Liver (tissue), 9 donors: ENCODE results near the gene DPP4. TPM values are rescaled to one million over a fixed set of nuclear protein-coding genes. Genes with fewer than 3 reads are reported as not detected.

Experiments
- DNase-seq: peaks from one replicate; pipeline ENCODE4 v3.0.0-alpha.2; 2017; ENCODE audit warnings: low spot score
- H3K27ac ChIP-seq, 2 donors: one replicate each; pipeline ENCODE4 v1.7.0; 2013; ENCODE audit warnings: inconsistent platforms in 2 of 2, low read length in 2 of 2, control low read depth in 1 of 2, low read depth in 1 of 2, mild to moderate bottlenecking in 1 of 2
- H3K27me3 ChIP-seq, 4 donors: one replicate each; pipeline versions ENCODE4 v1.6.1 to v1.7.0; 2013; ENCODE audit warnings: low read length in 3 of 4, inconsistent platforms in 1 of 4, mild to moderate bottlenecking in 1 of 4, moderate library complexity in 1 of 4; ENCODE audit not compliant: control insufficient read depth in 4 of 4, insufficient read depth in 4 of 4
- H3K36me3 ChIP-seq, 4 donors: one replicate each; pipeline versions ENCODE4 v1.6.1 to v1.7.0; 2013; ENCODE audit warnings: low read length in 3 of 4, mild to moderate bottlenecking in 3 of 4, low read depth in 1 of 4, moderate library complexity in 1 of 4; ENCODE audit not compliant: control insufficient read depth in 4 of 4, insufficient read depth in 3 of 4
- H3K4me1 ChIP-seq, 4 donors: one replicate each; pipeline versions ENCODE4 v1.6.1 to v1.7.0; 2013; ENCODE audit warnings: low read length in 3 of 4, mild to moderate bottlenecking in 3 of 4, moderate library complexity in 1 of 4; ENCODE audit not compliant: control insufficient read depth in 4 of 4, insufficient read depth in 4 of 4
- H3K4me3 ChIP-seq, 3 donors: one replicate each; pipeline versions ENCODE4 v1.6.1 to v1.7.0; 2013; ENCODE audit warnings: low read length in 3 of 3, control low read depth in 1 of 3, low read depth in 1 of 3, mild to moderate bottlenecking in 1 of 3
- H3K9ac ChIP-seq, 2 donors: one replicate each; pipeline ENCODE4 v1.7.0; 2013; ENCODE audit warnings: low read length in 2 of 2, mild to moderate bottlenecking in 2 of 2, moderate library complexity in 2 of 2, control low read depth in 1 of 2, low read depth in 1 of 2
- H3K9me3 ChIP-seq, 4 donors: one replicate each; pipeline versions ENCODE4 v1.6.1 to v1.7.0; 2013; ENCODE audit warnings: low read length in 3 of 4; ENCODE audit not compliant: control insufficient read depth in 4 of 4
- CTCF ChIP-seq: fragments of 150-350 bp; IDR thresholded peaks from 2 replicates; pipeline ENCODE4 v1.5.1; 2017; ENCODE audit warnings: improper control_type of control experiment, low read depth, low read length; ENCODE audit not compliant: missing input control
- EGR1 ChIP-seq, 2 donors: IDR thresholded peaks; 2 replicates each; pipeline ENCODE4 v1.6.1; 2016 to 2018; ENCODE audit warnings: antibody characterized with exemption in 2 of 2, low read depth in 2 of 2
- FOXA1 ChIP-seq: IDR thresholded peaks from 2 replicates; pipeline ENCODE4 v1.6.1; 2016; ENCODE audit warnings: antibody characterized with exemption
- FOXA2 ChIP-seq: IDR thresholded peaks from 2 replicates; pipeline ENCODE4 v1.6.1; 2016; ENCODE audit warnings: antibody characterized with exemption
- GABPA ChIP-seq, 2 donors: IDR thresholded peaks in 1 of 2; conservative IDR thresholded peaks in 1 of 2; 2 replicates each; pipeline ENCODE4 v1.6.1; 2016; ENCODE audit warnings: antibody characterized with exemption in 2 of 2, mild to moderate bottlenecking in 1 of 2, moderate library complexity in 1 of 2
- HNF4A ChIP-seq, 2 donors: conservative IDR thresholded peaks; 2 replicates each; pipeline ENCODE4 v1.6.1; 2016; ENCODE audit warnings: antibody characterized with exemption in 2 of 2, mild to moderate bottlenecking in 2 of 2
- HNF4G ChIP-seq: IDR thresholded peaks from 2 replicates; pipeline ENCODE4 v1.6.1; 2016; ENCODE audit warnings: antibody characterized with exemption
- JUND ChIP-seq, 2 donors: IDR thresholded peaks; 2 replicates each; pipeline ENCODE4 v1.6.1; 2016; ENCODE audit warnings: antibody characterized with exemption in 2 of 2
- MAX ChIP-seq: IDR thresholded peaks from 2 replicates; pipeline ENCODE4 v1.6.1; 2016; ENCODE audit warnings: antibody characterized with exemption
- NR2F2 ChIP-seq: IDR thresholded peaks from 2 replicates; pipeline ENCODE4 v1.6.1; 2016; ENCODE audit warnings: antibody characterized with exemption
- RXRA ChIP-seq, 2 donors: IDR thresholded peaks; 2 replicates each; pipeline ENCODE4 v1.6.1; 2017 to 2018; ENCODE audit warnings: antibody characterized with exemption in 2 of 2, mild to moderate bottlenecking in 1 of 2
- ZBTB33 ChIP-seq: IDR thresholded peaks from 2 replicates; pipeline ENCODE4 v1.6.1; 2016; ENCODE audit warnings: antibody characterized with exemption
- WGBS: extraction: QIAGEN DNeasy Blood & Tissue Kit; methylation state at CpG from one replicate; pipeline ENCODE4 v1.1.7; 2013; 5-methylcytosine and 5-hydroxymethylcytosine counted together
- polyA plus RNA-seq, 2 donors: library from polyadenylated mRNA; stranded (reverse) in 1 of 2; unstranded in 1 of 2; fragments of 200-250 nt in 1 of 2; fragments of >200 nt in 1 of 2; fragmentation: Nextera tagmentation in 1 of 2; extraction: Ambion mirVana in 1 of 2; gene quantifications; one replicate each; pipeline versions ENCODE4 v1.2.1 to v1.2.3, GENCODE V29; 2013 to 2015
- total RNA-seq, 2 donors: library from RNA; depleted of rRNA; stranded (reverse); fragments of >200 nt; gene quantifications; one replicate each; pipeline ENCODE4 v1.2.3, GENCODE V29; 2014
- donor health status: healthy.
- donor health status: healthy.
- donor health status: healthy.
- donor health status: healthy.
- donor health status: healthy.

Gene DPP4
- total and polyA plus RNA-seq, 4 donors: 9.6 to 30.1 (median 13.5) TPM

GRCh38 chr2:162082681-162083080 is 8.7 kb upstream of the DPP4 start:
- WGBS: 95% methylated on average over 3 of the region's 3 CpGs
- DNase-seq: no peak

GRCh38 chr2:162082036-162082435 is 8.0 kb upstream of the DPP4 start:
- TF ChIP-seq EGR1 (IDR thresholded peaks at IDR 0.05; ENCODE audit: low read depth in 2 of 2) (no peak), NR2F2 (no peak), JUND (IDR thresholded peaks at IDR 0.05) (no peak), GABPA (IDR thresholded peaks at IDR 0.05 in 1 of 2, conservative IDR thresholded peaks at IDR 0.05 in 1 of 2) (no peak), FOXA1 (no peak), HNF4G (no peak), HNF4A (conservative IDR thresholded peaks at IDR 0.05) (no peak), MAX (no peak)
- DNase-seq: no peak
- WGBS: 93% methylated on average over 1 of the region's 1 CpG
- Histone ChIP-seq H3K27me3 (no peaks in the 10 kb centered on the region), H3K4me1 (peaks cover 0 to 6% (median 0%) of the 10 kb centered on the region in 4 donors), H3K36me3 (no peaks in the 10 kb centered on the region), H3K4me3 (no peak overlapping the region), H3K9me3 (peaks cover 0 to 11% (median under 1%) of the 10 kb centered on the region in 4 donors), H3K9ac (no peak overlapping the region), H3K27ac (no peak overlapping the region)

More at GRCh38 chr2:162082681-162083080, 8.7 kb upstream of the DPP4 start:
- Histone ChIP-seq H3K27me3 (no peaks in the 10 kb centered on the region), H3K4me3 (no peak overlapping the region), H3K9ac (no peak overlapping the region), H3K27ac (no peak overlapping the region), H3K9me3 (peaks cover 0 to 11% (median under 1%) of the 10 kb centered on the region in 4 donors), H3K36me3 (no peaks in the 10 kb centered on the region), H3K4me1 (peaks cover 0 to 6% (median 0%) of the 10 kb centered on the region in 4 donors)
- TF ChIP-seq CTCF: no peak

GRCh38 chr2:162079514-162079913 is 5.5 kb upstream of the DPP4 start:
- no peaks in the 10 kb centered on the region for H3K36me3 ChIP-seq
- no peak for DNase-seq
- TF ChIP-seq RXRA (IDR thresholded peaks at IDR 0.05) (no peak), ZBTB33 (no peak), CTCF (no peak), NR2F2 (no peak), FOXA2 (no peak)
- peaks cover 0 to 11% (median under 1%) of the 10 kb centered on the region in 4 donors for H3K9me3 ChIP-seq
- H3K4me3 ChIP-seq: no peak overlapping the region
- no peak overlapping the region for H3K9ac ChIP-seq
- WGBS: 85% methylated on average over 2 of the region's 2 CpGs
- no peaks in the 10 kb centered on the region for H3K27me3 ChIP-seq
- H3K27ac ChIP-seq: no peak overlapping the region
- H3K4me1 ChIP-seq: peaks cover 0 to 4% (median under 1%) of the 10 kb centered on the region in 4 donors
